CD4-positive, alpha-beta T cell treated with Interleukin-4 for 1 hour (primary cell): ENCODE data around the gene GGCX.
A peak's percentile ranks its signal among the peaks of the same experiment; 100 is the strongest.
"Not testable (repeated sequence)": the region's sequence is repeated elsewhere in the genome, so short reads cannot be mapped to it uniquely, and the experiment has no call there.

Experiments used
- DNase-seq, 2 donors: peaks; one replicate each; pipeline ENCODE4 v3.0.0-alpha.2; 2020 to 2022

GGCX gene

GRCh38 chr2:85564144-85564563 is 2.9 kb upstream of the GGCX start:
- peak in 1 of 2 donors; percentile 30 for DNase-seq

GRCh38 chr2:85560812-85561279 is 447 bp downstream of the GGCX start:
- no peak for DNase-seq

GRCh38 chr2:85560403-85560726 is 928 bp downstream of the GGCX start:
- DNase-seq = not testable (repeated sequence)

- DNase-seq = no peak
Measured at GRCh38 chr2:85558160-85558559, 3.1 kb downstream of the GGCX start.

- no peak for DNase-seq
Measured at GRCh38 chr2:85557130-85557529, 4.2 kb downstream of the GGCX start.

- no peak for DNase-seq
Measured at GRCh38 chr2:85554980-85555612, 6.2 kb downstream of the GGCX start.

GRCh38 chr2:85553184-85553583 is 8.1 kb downstream of the GGCX start:
- no peak for DNase-seq

GRCh38 chr2:85551698-85552678 is 9.3 kb downstream of the GGCX start:
- DNase-seq = peak; percentile 91 to 92

GRCh38 chr2:85550486-85550885 is 10.8 kb downstream of the GGCX start:
- DNase-seq = peak in 1 of 2 donors; percentile 15

- DNase-seq = no peak
Measured at GRCh38 chr2:85549826-85550225, 11.5 kb downstream of the GGCX start.

- DNase-seq = no peak
Measured at GRCh38 chr2:85549095-85549494, 12.2 kb downstream of the GGCX start.

- DNase-seq = no peak
Measured at GRCh38 chr2:85548608-85548900, 12.7 kb downstream of the GGCX start.

- DNase-seq = no peak
Measured at GRCh38 chr2:85547859-85548607, 13.3 kb downstream of the GGCX start.

- DNase-seq = no peak
Measured at GRCh38 chr2:85547089-85547858, 14.0 kb downstream of the GGCX start.

- DNase-seq = no peak
Measured at GRCh38 chr2:85545780-85546240, 15.5 kb downstream of the GGCX start.

- not testable (repeated sequence) for DNase-seq
Measured at GRCh38 chr2:85544915-85545779, 16.1 kb downstream of the GGCX start.

GRCh38 chr2:85544254-85544691 is 17.0 kb downstream of the GGCX start:
- DNase-seq = not testable (repeated sequence)

GRCh38 chr2:85542777-85543176 is 18.5 kb downstream of the GGCX start:
- no peak for DNase-seq

GRCh38 chr2:85541753-85542457 is 19.4 kb downstream of the GGCX start:
- no peak for DNase-seq

- DNase-seq = no peak
Measured at GRCh38 chr2:85541262-85541661, 20.0 kb downstream of the GGCX start.

GRCh38 chr2:85540133-85540648 is 21.1 kb downstream of the GGCX start:
- DNase-seq = no peak
